Inferior parietal cortex (tissue), 1 donor: Measurements from ENCODE around the gene COL6A2.
"Not testable (repeated sequence)": the region's sequence is repeated elsewhere in the genome, so short reads cannot be mapped to it uniquely, and the experiment has no call there.

ENCODE experiments used
- DNase-seq: peaks from one replicate; pipeline ENCODE4 v3.0.0-alpha.2; 2016; ENCODE audit errors: extremely low spot score

The COL6A2 gene

GRCh38 chr21:46094401-46095082, 3.4 kb upstream of the COL6A2 start:
- no peak for DNase-seq

GRCh38 chr21:46095083-46095719, 2.7 kb upstream of the COL6A2 start:
- no peak for DNase-seq

- no peak for DNase-seq
Observed at GRCh38 chr21:46095814-46096595, 1.9 kb upstream of the COL6A2 start.

GRCh38 chr21:46096596-46097335, 1.1 kb upstream of the COL6A2 start:
- no peak for DNase-seq

- no peak for DNase-seq
Observed at GRCh38 chr21:46098303-46099141, 610 bp downstream of the COL6A2 start.

GRCh38 chr21:46099476-46099875, 1.6 kb downstream of the COL6A2 start:
- DNase-seq: no peak

GRCh38 chr21:46100020-46100419, 2.1 kb downstream of the COL6A2 start:
- no peak for DNase-seq

GRCh38 chr21:46100426-46100825, 2.5 kb downstream of the COL6A2 start:
- DNase-seq: no peak

GRCh38 chr21:46100906-46101305, 3.0 kb downstream of the COL6A2 start:
- DNase-seq: no peak

- DNase-seq: no peak
Observed at GRCh38 chr21:46104104-46104503, 6.2 kb downstream of the COL6A2 start.

- not testable (repeated sequence) for DNase-seq
Observed at GRCh38 chr21:46107376-46107775, 9.5 kb downstream of the COL6A2 start.

- DNase-seq: no peak
Observed at GRCh38 chr21:46108827-46109312, 11.0 kb downstream of the COL6A2 start.

GRCh38 chr21:46109313-46110221, 11.7 kb downstream of the COL6A2 start:
- no peak for DNase-seq

- DNase-seq: no peak
Observed at GRCh38 chr21:46110499-46111192, 12.7 kb downstream of the COL6A2 start.

- no peak for DNase-seq
Observed at GRCh38 chr21:46111193-46111571, 13.3 kb downstream of the COL6A2 start.

GRCh38 chr21:46111857-46112724, 14.2 kb downstream of the COL6A2 start:
- no peak for DNase-seq

GRCh38 chr21:46112725-46113215, 14.9 kb downstream of the COL6A2 start:
- no peak for DNase-seq

GRCh38 chr21:46113497-46114176, 15.7 kb downstream of the COL6A2 start:
- no peak for DNase-seq
